ENCODE results near the gene SLC38A1. TPM values are rescaled to one million over a fixed set of nuclear protein-coding genes. Genes with fewer than 3 reads are reported as not detected.

SLC38A1 gene
- total RNA-seq, 2 experiments from 2014 or later = 114 to 163 TPM

DNA sequence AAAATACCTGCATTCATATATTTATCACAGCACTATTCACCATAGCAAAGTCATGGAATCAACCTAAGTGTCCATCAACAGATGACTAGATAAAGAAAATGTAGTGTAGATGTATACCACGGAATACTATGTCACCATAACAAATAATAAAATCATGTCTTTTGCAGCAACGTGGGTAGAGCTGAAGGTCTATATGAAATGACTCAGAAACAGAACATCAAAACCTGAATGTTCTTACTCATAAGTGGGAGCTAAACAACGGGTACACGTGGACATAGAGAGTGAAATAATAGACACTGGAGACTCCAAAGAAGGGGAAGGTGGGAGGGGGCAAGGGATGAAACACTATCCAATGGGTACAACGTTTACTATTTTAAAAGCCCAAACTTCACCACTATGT lies 37.9 kb downstream of the SLC38A1 start:
- H3K4me2 ChIP-seq (ENCODE audit: low read length) = no peak overlapping the region
- H3K36me3 ChIP-seq (ENCODE audit: insufficient read depth, low read length) = peaks cover 98% of the 10 kb centered on the region
- peaks cover 90% of the 10 kb centered on the region for H3K79me2 ChIP-seq (ENCODE audit: insufficient read depth, low read depth, low read length)
- DNase-seq (ENCODE audit: low spot score) = no peak
- no peaks in the 10 kb centered on the region for H3K9me3 ChIP-seq (ENCODE audit: low read length)
- no peaks in the 10 kb centered on the region for H3K9me2 ChIP-seq (ENCODE audit: insufficient read depth, low read length)
- no peaks in the 10 kb centered on the region for H4K20me1 ChIP-seq (ENCODE audit: insufficient read depth, low read length)
- BruUV-seq (replicated peaks) = no TSS peak
- no peak overlapping the region for H2AFZ ChIP-seq (ENCODE audit: low read length)
- ChIA-PET POLR2A (no interaction called here), CTCF (ENCODE audit: unreplicated experiment) (no interaction called here)
- TF ChIP-seq, protein P1, sequence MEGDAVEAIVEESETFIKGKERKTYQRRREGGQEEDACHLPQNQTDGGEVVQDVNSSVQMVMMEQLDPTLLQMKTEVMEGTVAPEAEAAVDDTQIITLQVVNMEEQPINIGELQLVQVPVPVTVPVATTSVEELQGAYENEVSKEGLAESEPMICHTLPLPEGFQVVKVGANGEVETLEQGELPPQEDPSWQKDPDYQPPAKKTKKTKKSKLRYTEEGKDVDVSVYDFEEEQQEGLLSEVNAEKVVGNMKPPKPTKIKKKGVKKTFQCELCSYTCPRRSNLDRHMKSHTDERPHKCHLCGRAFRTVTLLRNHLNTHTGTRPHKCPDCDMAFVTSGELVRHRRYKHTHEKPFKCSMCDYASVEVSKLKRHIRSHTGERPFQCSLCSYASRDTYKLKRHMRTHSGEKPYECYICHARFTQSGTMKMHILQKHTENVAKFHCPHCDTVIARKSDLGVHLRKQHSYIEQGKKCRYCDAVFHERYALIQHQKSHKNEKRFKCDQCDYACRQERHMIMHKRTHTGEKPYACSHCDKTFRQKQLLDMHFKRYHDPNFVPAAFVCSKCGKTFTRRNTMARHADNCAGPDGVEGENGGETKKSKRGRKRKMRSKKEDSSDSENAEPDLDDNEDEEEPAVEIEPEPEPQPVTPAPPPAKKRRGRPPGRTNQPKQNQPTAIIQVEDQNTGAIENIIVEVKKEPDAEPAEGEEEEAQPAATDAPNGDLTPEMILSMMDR (conservative IDR thresholded peaks at IDR 0.05; ENCODE audit: low read length) = no peak
- no peak for TF ChIP-seq EZH2phosphoT487 (IDR thresholded peaks at IDR 0.05; ENCODE audit: borderline replicate concordance, low read depth, low read length)
- intact Hi-C loops (cut with micrococcal nuclease; ENCODE audit: unreplicated experiment) = no loop called here
- H3K4me1 ChIP-seq (ENCODE audit: insufficient read depth, low read length, poor library complexity, severe bottlenecking) = peaks cover 6% of the 10 kb centered on the region
- H3K27ac ChIP-seq (ENCODE audit: low read depth, low read length, poor library complexity, severe bottlenecking) = no peak overlapping the region
- H3K4me3 ChIP-seq (ENCODE audit: low read depth, low read length, poor library complexity, severe bottlenecking) = no peak overlapping the region

DNA sequence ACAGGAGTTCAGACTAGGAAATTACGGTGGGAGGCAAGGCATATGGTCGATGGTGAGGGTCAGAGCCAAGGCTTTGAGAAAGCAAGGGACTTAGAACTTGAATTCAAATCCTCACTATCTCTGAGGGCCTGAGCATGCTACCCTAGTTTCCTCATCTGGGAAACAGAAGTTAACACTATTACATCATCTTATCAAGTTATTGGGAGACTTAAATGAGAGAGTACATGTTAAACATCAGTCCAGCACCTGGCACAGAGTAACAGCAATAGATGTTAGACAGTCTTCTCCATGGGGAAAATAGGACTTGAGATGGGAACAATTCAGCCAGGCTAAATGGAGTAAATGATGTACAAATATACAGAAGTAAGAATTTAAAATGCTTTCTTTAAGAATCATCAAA lies 38.5 kb downstream of the SLC38A1 start:
- H2AFZ ChIP-seq (ENCODE audit: low read length) = no peak overlapping the region
- H3K4me1 ChIP-seq (ENCODE audit: insufficient read depth, low read length, poor library complexity, severe bottlenecking) = peaks cover 6% of the 10 kb centered on the region
- peaks cover 90% of the 10 kb centered on the region for H3K79me2 ChIP-seq (ENCODE audit: insufficient read depth, low read depth, low read length)
- intact Hi-C loops (cut with micrococcal nuclease; ENCODE audit: unreplicated experiment) = no loop called here
- H4K20me1 ChIP-seq (ENCODE audit: insufficient read depth, low read length) = no peaks in the 10 kb centered on the region
- CTCF ChIA-PET (ENCODE audit: unreplicated experiment) = no interaction called here
- no peak overlapping the region for H3K4me2 ChIP-seq (ENCODE audit: low read length)
- H3K9me2 ChIP-seq (ENCODE audit: insufficient read depth, low read length) = no peaks in the 10 kb centered on the region
- no peak for DNase-seq (ENCODE audit: low spot score)
- no peaks in the 10 kb centered on the region for H3K9me3 ChIP-seq (ENCODE audit: low read length)
- H3K27ac ChIP-seq (ENCODE audit: low read depth, low read length, poor library complexity, severe bottlenecking) = no peak overlapping the region
- no TSS peak for BruUV-seq (replicated peaks)
- TF ChIP-seq, protein P1 (conservative IDR thresholded peaks at IDR 0.05; ENCODE audit: low read length) = no peak
- no peak for TF ChIP-seq EZH2phosphoT487 (IDR thresholded peaks at IDR 0.05; ENCODE audit: borderline replicate concordance, low read depth, low read length)
- no peak overlapping the region for H3K4me3 ChIP-seq (ENCODE audit: low read depth, low read length, poor library complexity, severe bottlenecking)
- peaks cover 98% of the 10 kb centered on the region for H3K36me3 ChIP-seq (ENCODE audit: insufficient read depth, low read length)
- POLR2A ChIA-PET = interaction anchor here (1.0 kb wide), 1 partner anchor 16 kb away, joined by 3 read pairs; no protein-coding TSS in a partner anchor

DNA sequence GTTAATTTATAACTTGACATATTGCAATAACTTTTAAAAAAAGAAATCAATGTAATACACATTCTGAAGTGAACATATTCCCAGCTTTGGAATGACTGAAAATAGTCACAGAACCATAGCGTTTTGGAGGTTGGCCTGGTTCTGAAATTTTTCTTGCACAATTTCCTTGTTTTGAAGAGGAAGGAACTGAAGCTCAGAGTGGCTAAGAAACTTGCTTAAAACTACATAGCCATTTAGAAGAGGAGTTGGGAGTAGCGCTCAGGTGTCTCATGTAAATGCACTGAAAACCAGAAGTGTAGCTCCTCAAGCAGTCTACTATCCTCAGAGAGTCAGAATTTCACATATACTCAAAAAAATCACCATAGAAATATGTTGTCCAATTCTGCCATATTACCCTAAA lies 41.2 kb downstream of the SLC38A1 start:
- Histone ChIP-seq H3K4me3 (ENCODE audit: low read depth, low read length, poor library complexity, severe bottlenecking) (no peak overlapping the region), H3K36me3 (ENCODE audit: insufficient read depth, low read length) (peaks cover 98% of the 10 kb centered on the region), H4K20me1 (ENCODE audit: insufficient read depth, low read length) (no peaks in the 10 kb centered on the region), H3K4me2 (ENCODE audit: low read length) (no peak overlapping the region), H2AFZ (ENCODE audit: low read length) (no peak overlapping the region), H3K9me2 (ENCODE audit: insufficient read depth, low read length) (no peaks in the 10 kb centered on the region), H3K9me3 (ENCODE audit: low read length) (no peaks in the 10 kb centered on the region), H3K4me1 (ENCODE audit: insufficient read depth, low read length, poor library complexity, severe bottlenecking) (no peaks in the 10 kb centered on the region), H3K79me2 (ENCODE audit: insufficient read depth, low read depth, low read length) (peaks cover 86% of the 10 kb centered on the region), H3K27ac (ENCODE audit: low read depth, low read length, poor library complexity, severe bottlenecking) (no peak overlapping the region)
- ChIA-PET CTCF (ENCODE audit: unreplicated experiment) (no interaction called here), POLR2A (interaction anchor here (0.6 to 1.6 kb wide), 5 partner anchors 10 to 200 kb away, joined by 3 to 8 read pairs (median 6); no protein-coding TSS in a partner anchor)
- no peak for TF ChIP-seq EZH2phosphoT487 (IDR thresholded peaks at IDR 0.05; ENCODE audit: borderline replicate concordance, low read depth, low read length)
- TF ChIP-seq, protein P1 (conservative IDR thresholded peaks at IDR 0.05; ENCODE audit: low read length) = no peak
- intact Hi-C loops (cut with micrococcal nuclease; ENCODE audit: unreplicated experiment) = no loop called here
- no TSS peak for BruUV-seq (replicated peaks)
- no peak for DNase-seq (ENCODE audit: low spot score)

All from OCI-LY7 (cell line).